ENCODE measurements around the gene PLEKHB2.

Gene PLEKHB2

GRCh38 chr2:131081190-131081589 is 23.9 kb upstream of the PLEKHB2 start:
- Histone ChIP-seq H3K9me3 (replicated peaks in 1 of 2; ENCODE audit: control insufficient read depth in 2 of 2, insufficient read depth in 1 of 2, low read depth in 1 of 2, low read length in 2 of 2) (peaks cover 0 to 6% of the 10 kb centered on the region in 2 donors), H3K36me3 (replicated peaks in 1 of 2; ENCODE audit: control insufficient read depth in 2 of 2, insufficient read depth in 2 of 2, low read length in 2 of 2) (peaks cover 33 to 97% of the 10 kb centered on the region in 2 donors), H3K23ac (ENCODE audit: low read depth, low read length, poor library complexity) (no peak overlapping the region), H3K14ac (ENCODE audit: low read length) (no peak overlapping the region), H2AFZ (ENCODE audit: low read length) (no peak overlapping the region), H3K4me2 (ENCODE audit: insufficient read depth, low read length, poor library complexity, severe bottlenecking) (no peak overlapping the region), H3K18ac (ENCODE audit: low read length) (no peak overlapping the region), H3K4me1 (ENCODE audit: control insufficient read depth in 2 of 2, insufficient read depth in 1 of 2, low read depth in 1 of 2, low read length in 2 of 2) (no peaks in the 10 kb centered on the region), H3K4me3 (ENCODE audit: low read length in 2 of 2) (no peak overlapping the region), H2BK120ac (ENCODE audit: low read depth, low read length) (no peak overlapping the region), H4K8ac (ENCODE audit: low read depth, low read length) (no peak overlapping the region), H2AK5ac (ENCODE audit: low read depth, low read length) (no peak overlapping the region), H4K91ac (ENCODE audit: low read depth, low read length, poor library complexity) (no peak overlapping the region), H2BK5ac (ENCODE audit: low read length) (no peak overlapping the region), H3K27me3 (ENCODE audit: control insufficient read depth in 3 of 3, insufficient read depth in 3 of 3, low read depth in 1 of 3, low read length in 3 of 3) (no peaks in the 10 kb centered on the region), H3K9ac (ENCODE audit: low read depth, low read length, poor library complexity) (no peak overlapping the region), H2BK15ac (ENCODE audit: low read length) (no peak overlapping the region), H3K4ac (ENCODE audit: low read length) (no peak overlapping the region), H3K79me1 (ENCODE audit: low read depth, low read length) (peaks cover 6% of the 10 kb centered on the region), H3K27ac (replicated peaks; ENCODE audit: low read length) (no peak overlapping the region), H2BK12ac (ENCODE audit: low read length) (no peak overlapping the region)
- WGBS, 2 donors (ENCODE audit: extremely low coverage in 2 of 2, insufficient read length in 2 of 2, insufficient replicate concordance in 1 of 2): no CpG with 5 or more reads among the region's 4 CpGs
- no peak for DNase-seq (ENCODE audit: low spot score)

- H3K14ac ChIP-seq (ENCODE audit: low read length): no peak overlapping the region
- H2BK15ac ChIP-seq (ENCODE audit: low read length): no peak overlapping the region
- WGBS, 2 donors (ENCODE audit: extremely low coverage in 2 of 2, insufficient read length in 2 of 2, insufficient replicate concordance in 1 of 2): no CpG with 5 or more reads among the region's 2 CpGs
- no peak for DNase-seq (ENCODE audit: low spot score)
- no peak overlapping the region for H4K8ac ChIP-seq (ENCODE audit: low read depth, low read length)
- no peak overlapping the region for H2BK5ac ChIP-seq (ENCODE audit: low read length)
- H3K36me3 ChIP-seq (replicated peaks in 1 of 2; ENCODE audit: control insufficient read depth in 2 of 2, insufficient read depth in 2 of 2, low read length in 2 of 2): peaks cover 29 to 91% of the 10 kb centered on the region in 2 donors
- no peak overlapping the region for H3K23ac ChIP-seq (ENCODE audit: low read depth, low read length, poor library complexity)
- no peak overlapping the region for H3K4me2 ChIP-seq (ENCODE audit: insufficient read depth, low read length, poor library complexity, severe bottlenecking)
- no peak overlapping the region for H2AK5ac ChIP-seq (ENCODE audit: low read depth, low read length)
- peaks cover 10% of the 10 kb centered on the region for H3K79me1 ChIP-seq (ENCODE audit: low read depth, low read length)
- no peak overlapping the region for H3K4ac ChIP-seq (ENCODE audit: low read length)
- no peak overlapping the region for H4K91ac ChIP-seq (ENCODE audit: low read depth, low read length, poor library complexity)
- H2BK120ac ChIP-seq (ENCODE audit: low read depth, low read length): no peak overlapping the region
- no peak overlapping the region for H3K27ac ChIP-seq (replicated peaks; ENCODE audit: low read length)
- no peaks in the 10 kb centered on the region for H3K4me1 ChIP-seq (ENCODE audit: control insufficient read depth in 2 of 2, insufficient read depth in 1 of 2, low read depth in 1 of 2, low read length in 2 of 2)
- no peak overlapping the region for H2BK12ac ChIP-seq (ENCODE audit: low read length)
- H2AFZ ChIP-seq (ENCODE audit: low read length): no peak overlapping the region
- H3K9ac ChIP-seq (ENCODE audit: low read depth, low read length, poor library complexity): no peak overlapping the region
- no peaks in the 10 kb centered on the region for H3K27me3 ChIP-seq (ENCODE audit: control insufficient read depth in 3 of 3, insufficient read depth in 3 of 3, low read depth in 1 of 3, low read length in 3 of 3)
- no peak overlapping the region for H3K4me3 ChIP-seq (ENCODE audit: low read length in 2 of 2)
- peaks cover 0 to 9% of the 10 kb centered on the region in 2 donors for H3K9me3 ChIP-seq (replicated peaks in 1 of 2; ENCODE audit: control insufficient read depth in 2 of 2, insufficient read depth in 1 of 2, low read depth in 1 of 2, low read length in 2 of 2)
- no peak overlapping the region for H3K18ac ChIP-seq (ENCODE audit: low read length)
Observed at GRCh38 chr2:131085646-131086045, 19.5 kb upstream of the PLEKHB2 start.

DNA sequence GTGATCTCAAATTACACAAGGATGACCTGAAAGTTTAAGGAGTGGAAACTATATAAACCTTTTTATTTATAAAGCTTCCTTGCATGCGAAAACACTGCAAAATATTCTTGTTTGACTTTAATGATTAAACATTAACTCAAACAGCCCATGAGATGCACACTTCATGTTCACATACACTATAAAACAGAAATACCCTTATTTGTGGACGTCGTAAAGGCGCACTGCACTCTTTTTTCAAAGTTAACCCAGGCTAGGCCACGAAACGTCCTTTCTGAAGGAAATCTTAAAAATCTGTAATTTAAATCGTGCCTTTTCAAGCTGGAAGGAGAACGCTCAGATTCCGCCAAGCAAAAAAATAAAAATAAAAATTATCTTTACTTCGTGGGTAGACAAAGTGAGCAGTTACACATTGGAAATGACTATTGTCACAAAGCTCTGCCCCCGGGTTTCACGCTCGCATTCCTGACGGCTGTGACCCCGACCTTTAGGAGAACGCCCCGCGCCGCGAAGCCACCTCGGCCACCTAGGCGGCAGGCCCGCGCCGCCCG is 12.6 kb upstream of the PLEKHB2 start:
- peaks cover 6 to 42% of the 10 kb centered on the region in 2 donors for H3K36me3 ChIP-seq (replicated peaks in 1 of 2; ENCODE audit: control insufficient read depth in 2 of 2, insufficient read depth in 2 of 2, low read length in 2 of 2)
- no peak overlapping the region for H2AK5ac ChIP-seq (ENCODE audit: low read depth, low read length)
- H4K91ac ChIP-seq (ENCODE audit: low read depth, low read length, poor library complexity): no peak overlapping the region
- no CpG with 5 or more reads among the region's 26 CpGs for WGBS, 2 donors (ENCODE audit: extremely low coverage in 2 of 2, insufficient read length in 2 of 2, insufficient replicate concordance in 1 of 2)
- peak overlapping the region; percentile 98 for H3K9ac ChIP-seq (ENCODE audit: low read depth, low read length, poor library complexity)
- H2BK12ac ChIP-seq (ENCODE audit: low read length): no peak overlapping the region
- peak overlapping the region; percentile 93 for H3K18ac ChIP-seq (ENCODE audit: low read length)
- H3K4me2 ChIP-seq (ENCODE audit: insufficient read depth, low read length, poor library complexity, severe bottlenecking): no peak overlapping the region
- no peak overlapping the region for H4K8ac ChIP-seq (ENCODE audit: low read depth, low read length)
- peak overlapping the region; percentile 99 for H3K27ac ChIP-seq (replicated peaks; ENCODE audit: low read length)
- peaks cover 4% of the 10 kb centered on the region for H3K79me1 ChIP-seq (ENCODE audit: low read depth, low read length)
- H3K4ac ChIP-seq (ENCODE audit: low read length): no peak overlapping the region
- no peak overlapping the region for H2BK120ac ChIP-seq (ENCODE audit: low read depth, low read length)
- peak overlapping the region; percentile 93 for H2AFZ ChIP-seq (ENCODE audit: low read length)
- H3K27me3 ChIP-seq (ENCODE audit: control insufficient read depth in 3 of 3, insufficient read depth in 3 of 3, low read depth in 1 of 3, low read length in 3 of 3): no peaks in the 10 kb centered on the region
- no peaks in the 10 kb centered on the region for H3K4me1 ChIP-seq (ENCODE audit: control insufficient read depth in 2 of 2, insufficient read depth in 1 of 2, low read depth in 1 of 2, low read length in 2 of 2)
- DNase-seq (ENCODE audit: low spot score): no peak
- no peak overlapping the region for H3K14ac ChIP-seq (ENCODE audit: low read length)
- H3K23ac ChIP-seq (ENCODE audit: low read depth, low read length, poor library complexity): peak overlapping the region; percentile 100
- peaks cover 0 to 2% of the 10 kb centered on the region in 2 donors for H3K9me3 ChIP-seq (replicated peaks in 1 of 2; ENCODE audit: control insufficient read depth in 2 of 2, insufficient read depth in 1 of 2, low read depth in 1 of 2, low read length in 2 of 2)
- H2BK15ac ChIP-seq (ENCODE audit: low read length): no peak overlapping the region
- H2BK5ac ChIP-seq (ENCODE audit: low read length): peak overlapping the region; percentile 99
- H3K4me3 ChIP-seq (ENCODE audit: low read length in 2 of 2): peak overlapping the region; percentile 59 to 100

DNA sequence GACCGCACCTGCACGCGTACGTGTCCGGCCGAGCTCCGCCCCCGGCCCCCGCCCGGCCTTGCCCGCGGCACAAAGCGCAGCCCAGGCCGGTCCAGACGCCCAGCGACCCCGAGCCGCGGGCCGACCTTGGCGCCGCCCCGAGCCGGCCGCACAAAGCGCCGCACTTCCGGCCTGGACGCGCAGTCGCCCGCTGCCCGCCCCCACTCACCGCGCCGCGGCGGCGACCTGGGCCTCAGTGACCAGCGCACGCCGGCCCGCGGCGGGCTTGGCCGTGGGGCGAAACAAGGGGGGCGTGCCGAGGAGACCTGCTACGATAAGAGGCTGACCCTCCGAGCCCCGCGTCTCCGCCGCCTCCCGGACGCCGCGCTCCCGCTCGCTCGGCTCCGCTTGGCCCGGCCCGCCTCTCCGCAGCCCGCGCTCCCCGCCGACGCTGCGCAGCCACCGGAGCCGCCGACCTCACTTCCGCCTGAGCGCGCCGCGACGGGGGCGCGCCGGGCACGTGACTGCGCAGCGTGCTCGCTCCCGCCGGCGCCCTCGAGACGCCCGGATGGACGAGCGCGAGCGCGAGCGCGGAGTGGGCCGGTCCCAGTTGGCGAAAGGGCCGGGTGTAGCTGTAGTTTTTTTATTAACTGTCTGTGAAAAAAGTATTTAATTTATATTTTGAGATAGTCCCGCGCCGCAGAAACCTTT is 12.0 kb upstream of the PLEKHB2 start, which contains the start of gene FAM168B:
Gene FAM168B, minus strand, starts transcription at position 455 of the 690 bp plus-strand sequence. CDS start 10,814 bp downstream, outside the sequence.
- no peaks in the 10 kb centered on the region for H3K4me1 ChIP-seq (ENCODE audit: control insufficient read depth in 2 of 2, insufficient read depth in 1 of 2, low read depth in 1 of 2, low read length in 2 of 2)
- no CpG with 5 or more reads among the region's 107 CpGs for WGBS, 2 donors (ENCODE audit: extremely low coverage in 2 of 2, insufficient read length in 2 of 2, insufficient replicate concordance in 1 of 2)
- no peak within 1 kb of the TSS for H4K91ac ChIP-seq (ENCODE audit: low read depth, low read length, poor library complexity)

More for the DNA sequence above, 12.0 kb upstream of the PLEKHB2 start, which contains the start of gene FAM168B:
- Histone ChIP-seq H3K4ac (ENCODE audit: low read length) (no peak within 1 kb of the TSS), H3K36me3 (replicated peaks in 1 of 2; ENCODE audit: control insufficient read depth in 2 of 2, insufficient read depth in 2 of 2, low read length in 2 of 2) (peaks cover 3 to 36% of the 10 kb centered on the region in 2 donors), H2BK12ac (ENCODE audit: low read length) (no peak within 1 kb of the TSS), H2BK120ac (ENCODE audit: low read depth, low read length) (peak within 1 kb of the TSS; percentile 96), H2AK5ac (ENCODE audit: low read depth, low read length) (no peak within 1 kb of the TSS), H3K9ac (ENCODE audit: low read depth, low read length, poor library complexity) (peak within 1 kb of the TSS; percentile 98), H3K79me1 (ENCODE audit: low read depth, low read length) (peaks cover under 1% of the 10 kb centered on the region), H3K9me3 (replicated peaks in 1 of 2; ENCODE audit: control insufficient read depth in 2 of 2, insufficient read depth in 1 of 2, low read depth in 1 of 2, low read length in 2 of 2) (no peaks in the 10 kb centered on the region), H3K18ac (ENCODE audit: low read length) (peak within 1 kb of the TSS; percentile 98), H3K14ac (ENCODE audit: low read length) (peak within 1 kb of the TSS; percentile 94), H3K4me3 (ENCODE audit: low read length in 2 of 2) (peak within 1 kb of the TSS; percentile 59 to 100), H2AFZ (ENCODE audit: low read length) (peak within 1 kb of the TSS; percentile 93), H3K23ac (ENCODE audit: low read depth, low read length, poor library complexity) (peak within 1 kb of the TSS; percentile 100), H2BK5ac (ENCODE audit: low read length) (peak within 1 kb of the TSS; percentile 99), H3K27me3 (ENCODE audit: control insufficient read depth in 3 of 3, insufficient read depth in 3 of 3, low read depth in 1 of 3, low read length in 3 of 3) (no peaks in the 10 kb centered on the region), H3K4me2 (ENCODE audit: insufficient read depth, low read length, poor library complexity, severe bottlenecking) (peak within 1 kb of the TSS; percentile 43), H2BK15ac (ENCODE audit: low read length) (no peak within 1 kb of the TSS), H4K8ac (ENCODE audit: low read depth, low read length) (no peak within 1 kb of the TSS), H3K27ac (replicated peaks; ENCODE audit: low read length) (peak within 1 kb of the TSS; percentile 99)
- peak; percentile 89 for DNase-seq (ENCODE audit: low spot score)
